Testis (tissue), 3 donors: ENCODE measurements around the gene GTF2A1. TPM values are rescaled to one million over a fixed set of nuclear protein-coding genes. Genes with fewer than 3 reads are reported as not detected.
A peak's percentile ranks its signal among the peaks of the same experiment; 100 is the strongest.

Source experiments
- DNase-seq: peaks from one replicate; pipeline ENCODE4 v3.0.0-alpha.2; 2019
- H3K27ac ChIP-seq, 2 donors: fragments of 200-600 bp; sonication (generic); one replicate each; pipeline ENCODE4 v1.5.1; 2019
- H3K27me3 ChIP-seq: fragments of 200-600 bp; sonication (generic); one replicate; pipeline ENCODE4 v1.5.1; 2019
- H3K36me3 ChIP-seq: fragments of 200-600 bp; sonication (generic); one replicate; pipeline ENCODE4 v1.5.1; 2017; ENCODE audit warnings: low read depth; ENCODE audit errors: missing control alignments
- H3K4me1 ChIP-seq: fragments of 200-600 bp; sonication (generic); one replicate; pipeline ENCODE4 v1.5.1; 2019
- H3K4me3 ChIP-seq, 2 donors: fragments of 200-600 bp; sonication (generic); one replicate each; pipeline ENCODE4 v1.5.1; 2017 to 2019
- H3K9me3 ChIP-seq: fragments of 200-600 bp; sonication (generic); one replicate; pipeline ENCODE4 v1.5.1; 2017
- POLR2A ChIP-seq: fragments of 450-650 bp; IDR thresholded peaks from one replicate; pipeline ENCODE4 v1.6.1; 2017; ENCODE audit warnings: antibody characterized with exemption, mild to moderate bottlenecking, moderate library complexity
- WGBS, 2 donors: methylation state at CpG; one replicate each; pipeline ENCODE4 v1.1.5; 2018; 5-methylcytosine and 5-hydroxymethylcytosine counted together
- intact Hi-C: fragments of 100-400 bp; cut with DNase I; formaldehyde crosslinking; loops from one replicate; pipeline ENCODE4 v1.15.1; 2023; ENCODE audit warnings: low total_unique reads
- polyA plus RNA-seq: library from polyadenylated mRNA; stranded (reverse); fragments of 350-450 nt; fragmentation: Illumina TruSeq; extraction: RNeasy Lipid Tissue Mini Kit (QIAGEN cat#74804); gene quantifications from one replicate; pipeline ENCODE4 v1.2.3, GENCODE V29; 2014; ENCODE audit warnings: low read depth, low replicate concordance; ENCODE audit not compliant: insufficient read depth
- total RNA-seq, 2 donors: library from RNA; depleted of rRNA; stranded (reverse); fragments of >200 nt; gene quantifications; one replicate each; pipeline ENCODE4 v1.2.3, GENCODE V29; 2016
- TF ChIP-seq, protein P1 (sequence below), 3 experiments: fragments of 450-650 bp in 2 of 3; fragments of 200-600 bp in 1 of 3; sonication (generic) in 1 of 3; IDR thresholded peaks; one replicate each; pipeline ENCODE4 v1.5.1; 2016 to 2019; ENCODE audit warnings: antibody characterized with exemption in 3 of 3, mild to moderate bottlenecking in 2 of 3, moderate library complexity in 1 of 3

The GTF2A1 gene
- total and polyA plus RNA-seq, 3 donors from 2014 or later = 50.2 to 66.0 (median 52.9) TPM

GRCh38 chr14:81222691-81223090, 1.9 kb upstream of the GTF2A1 start:
- no peaks in the 10 kb centered on the region for H3K9me3 ChIP-seq
- H3K27ac ChIP-seq = peak overlapping the region; percentile 18 to 34
- 77 to 81% methylated on average over 2 of the region's 2 CpGs for WGBS, 2 donors
- TF ChIP-seq, protein P1, sequence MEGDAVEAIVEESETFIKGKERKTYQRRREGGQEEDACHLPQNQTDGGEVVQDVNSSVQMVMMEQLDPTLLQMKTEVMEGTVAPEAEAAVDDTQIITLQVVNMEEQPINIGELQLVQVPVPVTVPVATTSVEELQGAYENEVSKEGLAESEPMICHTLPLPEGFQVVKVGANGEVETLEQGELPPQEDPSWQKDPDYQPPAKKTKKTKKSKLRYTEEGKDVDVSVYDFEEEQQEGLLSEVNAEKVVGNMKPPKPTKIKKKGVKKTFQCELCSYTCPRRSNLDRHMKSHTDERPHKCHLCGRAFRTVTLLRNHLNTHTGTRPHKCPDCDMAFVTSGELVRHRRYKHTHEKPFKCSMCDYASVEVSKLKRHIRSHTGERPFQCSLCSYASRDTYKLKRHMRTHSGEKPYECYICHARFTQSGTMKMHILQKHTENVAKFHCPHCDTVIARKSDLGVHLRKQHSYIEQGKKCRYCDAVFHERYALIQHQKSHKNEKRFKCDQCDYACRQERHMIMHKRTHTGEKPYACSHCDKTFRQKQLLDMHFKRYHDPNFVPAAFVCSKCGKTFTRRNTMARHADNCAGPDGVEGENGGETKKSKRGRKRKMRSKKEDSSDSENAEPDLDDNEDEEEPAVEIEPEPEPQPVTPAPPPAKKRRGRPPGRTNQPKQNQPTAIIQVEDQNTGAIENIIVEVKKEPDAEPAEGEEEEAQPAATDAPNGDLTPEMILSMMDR (IDR thresholded peaks at IDR 0.05) = no peak
- TF ChIP-seq POLR2A = no peak
- no peaks in the 10 kb centered on the region for H3K27me3 ChIP-seq
- no peak for DNase-seq
- no peak overlapping the region for H3K4me3 ChIP-seq
- peaks cover 26% of the 10 kb centered on the region for H3K4me1 ChIP-seq
- intact Hi-C loops = no loop called here
- H3K36me3 ChIP-seq = no peaks in the 10 kb centered on the region

DNA sequence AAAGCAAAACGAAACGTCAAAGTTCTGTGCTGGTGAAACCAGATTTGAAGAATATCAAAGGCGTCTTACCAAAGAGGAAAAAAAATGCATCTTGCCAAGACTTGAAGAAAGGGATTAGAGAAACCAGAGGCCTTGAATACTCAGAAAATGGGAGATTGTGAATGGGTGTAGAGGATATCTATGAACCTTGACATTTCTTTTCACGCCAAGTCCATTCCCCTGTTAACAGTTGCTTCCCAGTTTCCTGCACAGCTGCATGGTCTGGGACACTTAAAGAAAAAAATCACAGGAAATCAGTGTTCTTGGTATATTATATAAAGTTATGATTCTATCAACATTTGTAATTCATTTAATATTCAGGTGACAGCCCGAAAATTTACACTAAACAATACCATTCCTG, 1.4 kb upstream of the GTF2A1 start:
- TF ChIP-seq POLR2A = no peak
- TF ChIP-seq, protein P1 (IDR thresholded peaks at IDR 0.05) = no peak
- H3K9me3 ChIP-seq = no peaks in the 10 kb centered on the region
- 50 to 52% methylated on average over 5 of the region's 5 CpGs for WGBS, 2 donors
- H3K36me3 ChIP-seq = no peaks in the 10 kb centered on the region
- no peak for DNase-seq
- peaks cover 32% of the 10 kb centered on the region for H3K4me1 ChIP-seq
- no peak overlapping the region for H3K4me3 ChIP-seq
- no peaks in the 10 kb centered on the region for H3K27me3 ChIP-seq
- intact Hi-C loops = no loop called here
- peak overlapping the region; percentile 34 to 99 for H3K27ac ChIP-seq

DNA sequence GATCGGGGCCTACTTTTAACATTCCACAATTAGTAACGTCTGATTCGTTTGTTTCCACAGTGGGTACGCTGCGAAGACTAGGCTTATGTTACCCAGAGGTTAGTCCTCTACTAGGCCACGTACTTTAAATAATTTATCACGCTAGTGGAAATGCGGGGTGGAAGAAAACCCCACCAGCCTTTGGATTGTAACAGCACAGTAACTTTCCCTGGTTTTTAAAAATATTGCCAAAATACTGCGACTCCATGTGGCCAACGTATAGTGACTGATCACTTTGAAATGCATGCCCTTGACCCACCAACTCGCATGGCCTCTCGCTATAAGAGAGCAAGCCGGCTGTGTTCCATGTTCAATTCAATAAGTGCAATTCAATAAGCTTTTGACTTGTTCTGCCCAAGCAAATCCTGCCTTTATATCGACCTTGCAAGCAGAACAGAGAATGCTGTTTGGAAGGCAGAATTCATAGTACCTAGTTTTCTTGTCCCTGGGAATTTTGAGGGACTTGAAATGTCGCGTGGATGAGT, 882 bp upstream of the GTF2A1 start:
- WGBS, 2 donors = 20% methylated on average over 16 of the region's 16 CpGs
- Histone ChIP-seq H3K27me3 (no peaks in the 10 kb centered on the region), H3K27ac (peak overlapping the region; percentile 95 to 99), H3K4me3 (peak overlapping the region; percentile 90 to 94), H3K36me3 (no peaks in the 10 kb centered on the region), H3K4me1 (peaks cover 32% of the 10 kb centered on the region), H3K9me3 (no peaks in the 10 kb centered on the region)
- TF ChIP-seq, protein P1 (IDR thresholded peaks at IDR 0.05) = no peak
- TF ChIP-seq POLR2A = no peak
- intact Hi-C loops = no loop called here
- no peak for DNase-seq

- TF ChIP-seq, protein P1 (IDR thresholded peaks at IDR 0.05) = no peak
- TF ChIP-seq POLR2A = no peak
- Histone ChIP-seq H3K4me3 (peak overlapping the region; percentile 90 to 94), H3K9me3 (no peaks in the 10 kb centered on the region), H3K36me3 (no peaks in the 10 kb centered on the region), H3K27me3 (no peaks in the 10 kb centered on the region), H3K27ac (peak overlapping the region; percentile 95 to 99), H3K4me1 (peaks cover 32% of the 10 kb centered on the region)
- DNase-seq = no peak
- intact Hi-C loops = no loop called here
- 0 to 2% methylated on average over 10 to 13 of the region's 13 CpGs for WGBS, 2 donors
These were observed 254 bp downstream of the GTF2A1 start for GRCh38 chr14:81220580-81220829.

DNA sequence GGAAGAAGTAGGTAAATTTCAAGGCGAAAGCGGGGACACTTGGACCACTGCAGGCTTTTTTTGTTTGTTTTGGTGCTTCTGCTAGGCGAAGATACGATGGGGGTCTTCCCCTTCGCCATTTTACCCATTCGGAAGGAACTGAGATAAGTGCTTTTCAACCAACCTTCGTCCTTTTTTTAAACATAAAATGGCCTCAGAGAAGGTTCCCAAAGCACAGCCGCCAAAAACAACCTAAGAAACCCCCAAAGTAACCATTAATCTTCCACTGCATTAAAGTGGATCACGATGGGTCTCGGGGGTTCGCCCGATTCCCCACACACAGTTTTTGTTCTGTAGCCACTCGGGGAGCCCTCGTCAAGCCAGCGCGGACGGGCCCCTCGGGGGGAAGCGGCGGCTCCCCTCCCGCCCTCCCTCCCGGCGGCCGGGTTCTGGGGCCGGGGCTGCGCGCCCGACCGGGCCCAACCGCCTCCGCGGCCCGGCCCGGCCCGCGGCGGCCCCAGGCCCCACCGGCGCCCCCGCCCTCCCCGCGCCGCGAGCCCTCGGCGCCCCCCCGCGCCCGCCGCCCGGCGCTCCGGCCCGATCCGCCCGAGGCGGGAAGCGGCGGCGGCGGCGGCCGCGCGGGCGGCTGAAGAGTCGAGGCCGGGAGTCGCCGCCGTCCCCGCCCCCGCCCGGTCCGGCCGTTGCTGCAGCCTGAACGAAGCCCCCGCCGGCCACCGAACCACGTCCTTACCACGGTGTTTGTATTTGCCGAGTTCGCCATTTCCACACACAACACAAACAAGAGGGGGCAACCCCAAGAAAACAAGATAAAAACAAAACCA, 790 bp downstream of the GTF2A1 start:
- Histone ChIP-seq H3K27ac (peak overlapping the region; percentile 99), H3K4me1 (peaks cover 32% of the 10 kb centered on the region), H3K27me3 (no peaks in the 10 kb centered on the region), H3K36me3 (no peaks in the 10 kb centered on the region), H3K4me3 (peak overlapping the region; percentile 90 to 94), H3K9me3 (no peaks in the 10 kb centered on the region)
- TF ChIP-seq, protein P1 (IDR thresholded peaks at IDR 0.05) = no peak
- TF ChIP-seq POLR2A = no peak
- WGBS, 2 donors = 0 to 1% methylated on average over 15 to 53 of the region's 84 CpGs
- intact Hi-C loops = no loop called here
- no peak for DNase-seq
